ENCODE measurements around the gene NDUFA11.

The NDUFA11 gene

GRCh38 chr19:5913739-5914357 is 10.3 kb upstream of the NDUFA11 start, which contains the start of gene CAPS:
TSS of gene CAPS (plus strand) at chr19:5914254. CDS start at chr19:5914407, 153 bp downstream.
- H2AK5ac ChIP-seq (ENCODE audit: low read length): no peak within 1 kb of the TSS
- H3K4me2 ChIP-seq (ENCODE audit: low read length): no peak within 1 kb of the TSS
- H2BK15ac ChIP-seq (replicated peaks; ENCODE audit: low read depth): no peak within 1 kb of the TSS
- H3K27ac ChIP-seq (ENCODE audit: low read depth, low read length): no peak within 1 kb of the TSS
- no peak within 1 kb of the TSS for H3K9ac ChIP-seq (ENCODE audit: low read length)
- no peaks in the 10 kb centered on the region for H3K4me1 ChIP-seq (ENCODE audit: control insufficient read depth, low read depth, low read length)
- WGBS (ENCODE audit: extremely low coverage, insufficient coverage, low lambda C conversion rate): no CpG with 5 or more reads among the region's 10 CpGs
- H3K79me2 ChIP-seq (ENCODE audit: control insufficient read depth, insufficient read depth, low read length): no peaks in the 10 kb centered on the region
- peaks cover 2% of the 10 kb centered on the region for H3K36me3 ChIP-seq (ENCODE audit: control insufficient read depth, insufficient read depth, low read length)
- no peak within 1 kb of the TSS for H4K5ac ChIP-seq (ENCODE audit: low read length)
- DNase-seq: no peak
- no peak within 1 kb of the TSS for H3K56ac ChIP-seq (ENCODE audit: low read length)
- H2BK5ac ChIP-seq (ENCODE audit: low read length): no peak within 1 kb of the TSS
- no peak within 1 kb of the TSS for H4K8ac ChIP-seq (ENCODE audit: low read depth, low read length)
- no peaks in the 10 kb centered on the region for H3K27me3 ChIP-seq (ENCODE audit: insufficient read depth, low read length, poor library complexity)
- no peak within 1 kb of the TSS for H2BK120ac ChIP-seq (ENCODE audit: low read depth, low read length)
- no peaks in the 10 kb centered on the region for H3K79me1 ChIP-seq (ENCODE audit: low read length)
- H3K23ac ChIP-seq (ENCODE audit: low read length): no peak within 1 kb of the TSS
- no peak within 1 kb of the TSS for H3K18ac ChIP-seq (ENCODE audit: low read length)
- H3K4ac ChIP-seq (ENCODE audit: low read depth, low read length): no peak within 1 kb of the TSS
- H3K4me3 ChIP-seq (ENCODE audit: low read length): no peak within 1 kb of the TSS

GRCh38 chr19:5911366-5911765 is 7.8 kb upstream of the NDUFA11 start:
- no peak overlapping the region for H2AK5ac ChIP-seq (ENCODE audit: low read length)
- H3K4me3 ChIP-seq (ENCODE audit: low read length): no peak overlapping the region
- no peak overlapping the region for H3K4ac ChIP-seq (ENCODE audit: low read depth, low read length)
- H3K4me2 ChIP-seq (ENCODE audit: low read length): no peak overlapping the region
- DNase-seq: no peak
- H2BK120ac ChIP-seq (ENCODE audit: low read depth, low read length): no peak overlapping the region
- no peaks in the 10 kb centered on the region for H3K4me1 ChIP-seq (ENCODE audit: control insufficient read depth, low read depth, low read length)
- no peak overlapping the region for H2BK5ac ChIP-seq (ENCODE audit: low read length)
- H3K27me3 ChIP-seq (ENCODE audit: insufficient read depth, low read length, poor library complexity): no peaks in the 10 kb centered on the region
- H3K18ac ChIP-seq (ENCODE audit: low read length): no peak overlapping the region
- H3K36me3 ChIP-seq (ENCODE audit: control insufficient read depth, insufficient read depth, low read length): no peaks in the 10 kb centered on the region
- no peak overlapping the region for H2BK15ac ChIP-seq (replicated peaks; ENCODE audit: low read depth)
- WGBS (ENCODE audit: extremely low coverage, insufficient coverage, low lambda C conversion rate): no CpG with 5 or more reads among the region's 1 CpG
- H3K27ac ChIP-seq (ENCODE audit: low read depth, low read length): no peak overlapping the region
- H3K9ac ChIP-seq (ENCODE audit: low read length): no peak overlapping the region
- no peak overlapping the region for H3K56ac ChIP-seq (ENCODE audit: low read length)
- no peak overlapping the region for H4K5ac ChIP-seq (ENCODE audit: low read length)
- H4K8ac ChIP-seq (ENCODE audit: low read depth, low read length): no peak overlapping the region
- H3K79me2 ChIP-seq (ENCODE audit: control insufficient read depth, insufficient read depth, low read length): no peaks in the 10 kb centered on the region
- no peaks in the 10 kb centered on the region for H3K79me1 ChIP-seq (ENCODE audit: low read length)
- no peak overlapping the region for H3K23ac ChIP-seq (ENCODE audit: low read length)

- Histone ChIP-seq H3K56ac (ENCODE audit: low read length) (no peak overlapping the region), H2BK15ac (replicated peaks; ENCODE audit: low read depth) (no peak overlapping the region), H3K4me3 (ENCODE audit: low read length) (no peak overlapping the region), H3K79me2 (ENCODE audit: control insufficient read depth, insufficient read depth, low read length) (no peaks in the 10 kb centered on the region), H2BK5ac (ENCODE audit: low read length) (no peak overlapping the region), H3K9ac (ENCODE audit: low read length) (no peak overlapping the region), H3K27me3 (ENCODE audit: insufficient read depth, low read length, poor library complexity) (no peaks in the 10 kb centered on the region), H3K79me1 (ENCODE audit: low read length) (no peaks in the 10 kb centered on the region), H2AK5ac (ENCODE audit: low read length) (no peak overlapping the region), H3K27ac (ENCODE audit: low read depth, low read length) (no peak overlapping the region), H3K36me3 (ENCODE audit: control insufficient read depth, insufficient read depth, low read length) (no peaks in the 10 kb centered on the region), H3K4me1 (ENCODE audit: control insufficient read depth, low read depth, low read length) (no peaks in the 10 kb centered on the region), H4K5ac (ENCODE audit: low read length) (no peak overlapping the region), H3K4ac (ENCODE audit: low read depth, low read length) (no peak overlapping the region), H3K4me2 (ENCODE audit: low read length) (no peak overlapping the region), H3K23ac (ENCODE audit: low read length) (no peak overlapping the region), H3K18ac (ENCODE audit: low read length) (no peak overlapping the region), H4K8ac (ENCODE audit: low read depth, low read length) (no peak overlapping the region), H2BK120ac (ENCODE audit: low read depth, low read length) (no peak overlapping the region)
- no CpG with 5 or more reads among the region's 1 CpG for WGBS (ENCODE audit: extremely low coverage, insufficient coverage, low lambda C conversion rate)
- DNase-seq: no peak
Observed at GRCh38 chr19:5910638-5910907, 7.0 kb upstream of the NDUFA11 start.

GRCh38 chr19:5908773-5909442 is 5.3 kb upstream of the NDUFA11 start:
- no peak overlapping the region for H3K4ac ChIP-seq (ENCODE audit: low read depth, low read length)
- no peaks in the 10 kb centered on the region for H3K4me1 ChIP-seq (ENCODE audit: control insufficient read depth, low read depth, low read length)
- no peak overlapping the region for H4K8ac ChIP-seq (ENCODE audit: low read depth, low read length)
- no peak overlapping the region for H3K27ac ChIP-seq (ENCODE audit: low read depth, low read length)
- WGBS (ENCODE audit: extremely low coverage, insufficient coverage, low lambda C conversion rate): no CpG with 5 or more reads among the region's 14 CpGs
- no peak overlapping the region for H3K4me2 ChIP-seq (ENCODE audit: low read length)
- no peak overlapping the region for H2BK120ac ChIP-seq (ENCODE audit: low read depth, low read length)
- no peak overlapping the region for H3K23ac ChIP-seq (ENCODE audit: low read length)
- H2AK5ac ChIP-seq (ENCODE audit: low read length): no peak overlapping the region
- H3K18ac ChIP-seq (ENCODE audit: low read length): no peak overlapping the region
- H3K27me3 ChIP-seq (ENCODE audit: insufficient read depth, low read length, poor library complexity): no peaks in the 10 kb centered on the region
- H3K36me3 ChIP-seq (ENCODE audit: control insufficient read depth, insufficient read depth, low read length): no peaks in the 10 kb centered on the region
- no peak overlapping the region for H2BK5ac ChIP-seq (ENCODE audit: low read length)
- H3K9ac ChIP-seq (ENCODE audit: low read length): no peak overlapping the region
- H3K56ac ChIP-seq (ENCODE audit: low read length): no peak overlapping the region
- H3K79me2 ChIP-seq (ENCODE audit: control insufficient read depth, insufficient read depth, low read length): no peaks in the 10 kb centered on the region
- no peak overlapping the region for H3K4me3 ChIP-seq (ENCODE audit: low read length)
- H3K79me1 ChIP-seq (ENCODE audit: low read length): no peaks in the 10 kb centered on the region
- H2BK15ac ChIP-seq (replicated peaks; ENCODE audit: low read depth): no peak overlapping the region
- H4K5ac ChIP-seq (ENCODE audit: low read length): no peak overlapping the region
- no peak for DNase-seq

- Histone ChIP-seq H3K23ac (ENCODE audit: low read length) (no peak overlapping the region), H4K5ac (ENCODE audit: low read length) (no peak overlapping the region), H3K4ac (ENCODE audit: low read depth, low read length) (no peak overlapping the region), H2BK15ac (replicated peaks; ENCODE audit: low read depth) (no peak overlapping the region), H3K18ac (ENCODE audit: low read length) (no peak overlapping the region), H3K79me2 (ENCODE audit: control insufficient read depth, insufficient read depth, low read length) (peaks cover 12% of the 10 kb centered on the region), H4K8ac (ENCODE audit: low read depth, low read length) (no peak overlapping the region), H3K36me3 (ENCODE audit: control insufficient read depth, insufficient read depth, low read length) (no peaks in the 10 kb centered on the region), H3K4me3 (ENCODE audit: low read length) (no peak overlapping the region), H3K79me1 (ENCODE audit: low read length) (peaks cover 7% of the 10 kb centered on the region), H3K4me2 (ENCODE audit: low read length) (no peak overlapping the region), H3K27ac (ENCODE audit: low read depth, low read length) (no peak overlapping the region), H2BK120ac (ENCODE audit: low read depth, low read length) (no peak overlapping the region), H2AK5ac (ENCODE audit: low read length) (no peak overlapping the region), H3K56ac (ENCODE audit: low read length) (no peak overlapping the region), H3K4me1 (ENCODE audit: control insufficient read depth, low read depth, low read length) (no peaks in the 10 kb centered on the region), H3K9ac (ENCODE audit: low read length) (no peak overlapping the region), H2BK5ac (ENCODE audit: low read length) (no peak overlapping the region), H3K27me3 (ENCODE audit: insufficient read depth, low read length, poor library complexity) (no peaks in the 10 kb centered on the region)
- no peak for DNase-seq
- no CpG with 5 or more reads among the region's 5 CpGs for WGBS (ENCODE audit: extremely low coverage, insufficient coverage, low lambda C conversion rate)
Observed at GRCh38 chr19:5907241-5907640, 3.7 kb upstream of the NDUFA11 start.
